ENCODE results near the gene SDR39U1.

SDR39U1 gene

GRCh38 chr14:24408764-24409163 lies 33.8 kb downstream of the SDR39U1 start:
- no peak for DNase-seq

- DNase-seq, result no peak
Observed at GRCh38 chr14:24407608-24408325, 34.8 kb downstream of the SDR39U1 start.

GRCh38 chr14:24406416-24406815 lies 36.2 kb downstream of the SDR39U1 start:
- no peak for DNase-seq

- DNase-seq, result no peak
Observed at GRCh38 chr14:24404814-24405213, 37.8 kb downstream of the SDR39U1 start.

- DNase-seq, result no peak
Observed at GRCh38 chr14:24403294-24403998, 39.1 kb downstream of the SDR39U1 start.

- no peak for DNase-seq
Observed at GRCh38 chr14:24401810-24402702, 40.5 kb downstream of the SDR39U1 start.

GRCh38 chr14:24399999-24400718 lies 42.4 kb downstream of the SDR39U1 start:
- no peak for DNase-seq

GRCh38 chr14:24399447-24399822 lies 43.1 kb downstream of the SDR39U1 start:
- no peak for DNase-seq

- DNase-seq, result no peak
Observed at GRCh38 chr14:24398653-24399446, 43.7 kb downstream of the SDR39U1 start, which contains the start of gene NYNRIN. Gene NYNRIN, plus strand, starts transcription at chr14:24399003. Its CDS starts 244 bp downstream, at chr14:24399247.

- no peak for DNase-seq
Observed at GRCh38 chr14:24398293-24398652, 44.3 kb downstream of the SDR39U1 start.

GRCh38 chr14:24397639-24398292 lies 44.8 kb downstream of the SDR39U1 start:
- DNase-seq, result no peak

GRCh38 chr14:24395609-24396582 lies 46.7 kb downstream of the SDR39U1 start:
- DNase-seq, result no peak

- no peak for DNase-seq
Observed at GRCh38 chr14:24394275-24394674, 48.3 kb downstream of the SDR39U1 start.

GRCh38 chr14:24392325-24393091 lies 50.1 kb downstream of the SDR39U1 start:
- no peak for DNase-seq

GRCh38 chr14:24390701-24391468 lies 51.7 kb downstream of the SDR39U1 start:
- DNase-seq, result no peak

All from NCI-H187 treated with DMSO at 0.1 percent for 48 hours (cell line).